H9 (cell line): ENCODE results near the gene PSTPIP1. TPM values are rescaled to one million over a fixed set of nuclear protein-coding genes. Genes with fewer than 3 reads are reported as not detected.

Source experiments
- DNase-seq: peaks from one replicate; pipeline ENCODE4 v3.0.0-alpha.2; 2017
- H2AFZ ChIP-seq: one replicate; pipeline ENCODE4 v1.6.1; 2013; ENCODE audit warnings: mild to moderate bottlenecking, low read length, control low read depth, moderate library complexity
- H2AK5ac ChIP-seq: 2 replicates; pipeline ENCODE4 v1.6.1; 2013; ENCODE audit warnings: low read length, control low read depth, mixed read lengths; ENCODE audit not compliant: insufficient read length
- H2BK120ac ChIP-seq: one replicate; pipeline ENCODE4 v1.6.1; 2013; ENCODE audit warnings: low read depth, mild to moderate bottlenecking, low read length, control low read depth, inconsistent platforms; ENCODE audit not compliant: poor library complexity, severe bottlenecking
- H2BK12ac ChIP-seq: 2 replicates; pipeline ENCODE4 v1.6.1; 2013; ENCODE audit warnings: low read length, control low read depth, mixed read lengths, low read depth; ENCODE audit not compliant: insufficient read length
- H2BK15ac ChIP-seq: 2 replicates; pipeline ENCODE4 v1.6.1; 2013; ENCODE audit warnings: low read depth, low read length, control low read depth
- H2BK20ac ChIP-seq: one replicate; pipeline ENCODE4 v1.6.1; 2013; ENCODE audit warnings: low read depth, mild to moderate bottlenecking, low read length, control low read depth, inconsistent platforms; ENCODE audit not compliant: poor library complexity, severe bottlenecking
- H2BK5ac ChIP-seq: 2 replicates; pipeline ENCODE4 v1.6.1; 2013; ENCODE audit warnings: low read length, control low read depth, mixed read lengths; ENCODE audit not compliant: insufficient read length
- H3K14ac ChIP-seq: 2 replicates; pipeline ENCODE4 v1.6.1; 2013; ENCODE audit warnings: low read length, control low read depth; ENCODE audit not compliant: insufficient read depth
- H3K18ac ChIP-seq: 2 replicates; pipeline ENCODE4 v1.6.1; 2013; ENCODE audit warnings: low read depth, mild to moderate bottlenecking, mixed read lengths, low read length, control low read depth; ENCODE audit not compliant: insufficient read length
- H3K23ac ChIP-seq: 2 replicates; pipeline ENCODE4 v1.6.1; 2013; ENCODE audit warnings: low read length, control low read depth, mixed read lengths, low read depth; ENCODE audit not compliant: insufficient read length
- H3K23me2 ChIP-seq: 2 replicates; pipeline ENCODE4 v1.6.1; 2013; ENCODE audit warnings: low read depth, mild to moderate bottlenecking, mixed read lengths, low read length, control low read depth; ENCODE audit not compliant: insufficient read length, poor library complexity, severe bottlenecking
- H3K27ac ChIP-seq: 2 replicates; pipeline ENCODE4 v1.5.1; 2013; ENCODE audit warnings: low read length, control low read depth, mixed read lengths, low read depth; ENCODE audit not compliant: insufficient read length
- H3K27me3 ChIP-seq: 2 replicates; pipeline ENCODE4 v1.6.1; 2013; ENCODE audit warnings: low read length, control low read depth, inconsistent platforms; ENCODE audit not compliant: insufficient read depth
- H3K4ac ChIP-seq: 2 replicates; pipeline ENCODE4 v1.6.1; 2013; ENCODE audit warnings: low read depth, mild to moderate bottlenecking, control low read depth, inconsistent platforms, low read length, moderate library complexity
- H3K4me1 ChIP-seq: 2 replicates; pipeline ENCODE4 v1.6.1; 2013; ENCODE audit warnings: low read length, control low read depth, inconsistent platforms; ENCODE audit not compliant: insufficient read depth
- H3K4me2 ChIP-seq: 2 replicates; pipeline ENCODE4 v1.6.1; 2013; ENCODE audit warnings: low read length, control low read depth, mixed read lengths; ENCODE audit not compliant: insufficient read length, insufficient read depth
- H3K56ac ChIP-seq: 2 replicates; pipeline ENCODE4 v1.6.1; 2013; ENCODE audit warnings: low read depth, mild to moderate bottlenecking, mixed read lengths, low read length, control low read depth; ENCODE audit not compliant: insufficient read length
- H3K79me1 ChIP-seq: 2 replicates; pipeline ENCODE4 v1.6.1; 2013; ENCODE audit warnings: low read depth, mild to moderate bottlenecking, moderate library complexity, low read length, control low read depth, inconsistent platforms; ENCODE audit not compliant: insufficient read depth, poor library complexity, severe bottlenecking
- H3K79me2 ChIP-seq: 2 replicates; pipeline ENCODE4 v1.6.1; 2013; ENCODE audit warnings: low read length, control low read depth, inconsistent platforms; ENCODE audit not compliant: insufficient read depth
- H3K9ac ChIP-seq: 2 replicates; pipeline ENCODE4 v1.6.1; 2013; ENCODE audit warnings: low read length, control low read depth, mixed read lengths; ENCODE audit not compliant: insufficient read length; ENCODE audit errors: extremely low read depth
- H3K9me3 ChIP-seq: one replicate; pipeline ENCODE4 v1.6.1; 2013; ENCODE audit warnings: low read depth, low read length, inconsistent platforms; ENCODE audit not compliant: control insufficient read depth
- H3T11ph ChIP-seq: one replicate; pipeline ENCODE4 v1.6.1; 2013; ENCODE audit warnings: mild to moderate bottlenecking, low read length, control low read depth, inconsistent platforms
- H4K20me1 ChIP-seq: one replicate; pipeline ENCODE4 v1.6.1; 2013; ENCODE audit not compliant: control insufficient read depth, insufficient read length, insufficient read depth
- H4K5ac ChIP-seq: 2 replicates; pipeline ENCODE4 v1.6.1; 2013; ENCODE audit warnings: low read depth, mild to moderate bottlenecking, mixed read lengths, low read length, control low read depth; ENCODE audit not compliant: insufficient read length
- H4K8ac ChIP-seq: replicated peaks from 2 replicates; pipeline ENCODE4 v1.6.1; 2013; ENCODE audit warnings: low read length, control low read depth, mixed read lengths, low read depth; ENCODE audit not compliant: insufficient read length
- H4K91ac ChIP-seq: 2 replicates; pipeline ENCODE4 v1.6.1; 2013; ENCODE audit warnings: low read depth, mild to moderate bottlenecking, moderate library complexity, mixed read lengths, low read length, control low read depth; ENCODE audit not compliant: insufficient read length
- H3K27ac Mint-ChIP-seq, 3 experiments: 2 replicates in 2 of 3; 3 replicates in 1 of 3; pipeline ENCODE4 v1.8.0; 2020 to 2021; ENCODE audit warnings: mixed read lengths in 3 of 3, mild to moderate bottlenecking in 1 of 3, moderate library complexity in 1 of 3
- H3K27me3 Mint-ChIP-seq: 2 replicates; pipeline ENCODE4 v1.8.0; 2021; ENCODE audit warnings: low read depth, mild to moderate bottlenecking, moderate library complexity, mixed read lengths
- H3K36me3 Mint-ChIP-seq, 3 experiments: 2 replicates in 2 of 3; 3 replicates in 1 of 3; pipeline ENCODE4 v1.8.0; 2020 to 2021; ENCODE audit warnings: low read depth in 3 of 3, mixed read lengths in 3 of 3; ENCODE audit not compliant: insufficient read depth in 1 of 3
- H3K4me1 Mint-ChIP-seq, 2 experiments: 2 replicates each; pipeline ENCODE4 v1.8.0; 2020; ENCODE audit warnings: mixed read lengths in 2 of 2
- H3K4me3 Mint-ChIP-seq, 2 experiments: 2 replicates in 1 of 2; 3 replicates in 1 of 2; pipeline ENCODE4 v1.8.0; 2020 to 2021; ENCODE audit warnings: mild to moderate bottlenecking in 2 of 2, mixed read lengths in 2 of 2, moderate library complexity in 1 of 2
- H3K9me3 Mint-ChIP-seq, 2 experiments: 2 replicates in 1 of 2; 3 replicates in 1 of 2; pipeline ENCODE4 v1.8.0; 2020; ENCODE audit warnings: mild to moderate bottlenecking in 2 of 2, mixed read lengths in 2 of 2, moderate library complexity in 1 of 2
- CTCF ChIP-seq: fragments of 200-600 bp; sonication (generic); conservative IDR thresholded peaks from 3 replicates; pipeline ENCODE4 v1.8.0; 2021; ENCODE audit warnings: antibody characterized with exemption, mild to moderate bottlenecking
- WGBS: extraction: QIAGEN DNeasy Blood & Tissue Kit; methylation state at CpG from one replicate; pipeline ENCODE4 v1.1.7; 2013; ENCODE audit warnings: missing lambda C conversion rate, low lambda C conversion rate, mixed read lengths; ENCODE audit not compliant: insufficient read length; ENCODE audit errors: extremely low coverage; 5-methylcytosine and 5-hydroxymethylcytosine counted together
- total RNA-seq: library from RNA; stranded (reverse); gene quantifications from 2 replicates; pipeline ENCODE4 v1.2.1, GENCODE V29; 2021

Gene PSTPIP1
- total RNA-seq, 1 experiment from 2014 or later, result 1.8 TPM

GRCh38 chr15:77064063-77064462, 69.1 kb downstream of the PSTPIP1 start:
- Histone ChIP-seq H3K23me2 (no peaks in the 10 kb centered on the region), H4K20me1 (no peaks in the 10 kb centered on the region), H3K9ac (no peak overlapping the region), H3T11ph (no peak overlapping the region), H3K4ac (no peak overlapping the region), H3K27ac (no peak overlapping the region), H2BK12ac (no peak overlapping the region), H4K91ac (no peak overlapping the region), H4K5ac (no peak overlapping the region), H3K14ac (no peak overlapping the region), H3K4me2 (no peak overlapping the region), H2AFZ (no peak overlapping the region), H3K79me2 (peaks cover 10% of the 10 kb centered on the region; the same call in 1 of the 2 replicates), H2BK20ac (no peak overlapping the region), H3K79me1 (no peaks in the 10 kb centered on the region), H4K8ac (no peak overlapping the region), H2BK120ac (no peak overlapping the region), H2AK5ac (no peak overlapping the region), H3K23ac (no peak overlapping the region), H3K9me3 (no peaks in the 10 kb centered on the region), H3K56ac (no peak overlapping the region), H2BK5ac (no peak overlapping the region), H3K18ac (no peak overlapping the region), H3K27me3 (no peaks in the 10 kb centered on the region), H3K4me1 (no peaks in the 10 kb centered on the region), H2BK15ac (no peak overlapping the region)
- H3K27me3 Mint-ChIP-seq, result no peaks in the 10 kb centered on the region
- no peak for DNase-seq
- no CpG with 5 or more reads among the region's 2 CpGs for WGBS
- H3K36me3 Mint-ChIP-seq, result peaks cover 2 to 8% (median 4%) of the 10 kb centered on the region in 3 experiments; a peak in 5 of 7 replicates
- peak overlapping the region in 1 of 3 experiments; percentile 32; a peak in 1 of 7 replicates for H3K27ac Mint-ChIP-seq
- no peak overlapping the region for H3K4me3 Mint-ChIP-seq
- TF ChIP-seq CTCF, result no peak
- H3K4me1 Mint-ChIP-seq, result peaks cover 31 to 42% of the 10 kb centered on the region in 2 experiments
- no peaks in the 10 kb centered on the region for H3K9me3 Mint-ChIP-seq
